ENCODE data around the gene AHRR. TPM values are rescaled to one million over a fixed set of nuclear protein-coding genes. Genes with fewer than 3 reads are reported as not detected.

The AHRR gene
- total RNA-seq, 1 experiment from 2014 or later = 3.2 TPM

DNA sequence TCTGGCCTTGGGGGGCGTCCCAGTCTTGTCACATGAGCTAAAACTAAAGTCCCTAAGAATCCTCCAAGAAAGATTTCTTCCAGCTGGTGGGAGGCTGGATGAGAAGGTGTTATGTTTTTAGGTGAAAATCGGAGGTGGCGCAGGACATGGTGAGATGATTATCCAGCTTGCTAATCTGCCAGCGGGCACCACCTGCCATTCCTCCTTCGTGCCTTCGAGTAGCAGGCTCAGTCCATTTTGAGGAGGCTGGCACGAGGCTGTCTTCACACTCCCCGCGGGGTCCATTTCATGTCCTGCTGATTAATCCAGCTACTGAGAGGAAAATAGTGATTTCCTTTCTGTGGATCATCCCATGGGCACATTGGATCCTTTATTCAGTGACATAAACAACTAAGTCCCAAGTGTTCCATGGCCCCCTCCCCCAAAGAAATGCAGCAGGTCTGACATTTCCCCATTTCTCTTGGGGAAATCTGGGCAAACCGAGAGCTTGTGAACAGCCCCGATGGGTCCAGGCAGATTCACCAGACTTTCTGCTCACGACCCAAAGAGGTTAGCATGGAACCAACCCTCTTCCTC lies 83.2 kb downstream of the AHRR start:
- no peak for DNase-seq (ENCODE audit: unreplicated experiment)
- H3K27me3 Mint-ChIP-seq (ENCODE audit: insufficient read depth, unreplicated experiment) = no peaks in the 10 kb centered on the region
- H3K4me3 Mint-ChIP-seq (ENCODE audit: unreplicated experiment) = no peak overlapping the region
- no TSS peak for BruUV-seq (replicated peaks)
- TF ChIP-seq, protein P1, sequence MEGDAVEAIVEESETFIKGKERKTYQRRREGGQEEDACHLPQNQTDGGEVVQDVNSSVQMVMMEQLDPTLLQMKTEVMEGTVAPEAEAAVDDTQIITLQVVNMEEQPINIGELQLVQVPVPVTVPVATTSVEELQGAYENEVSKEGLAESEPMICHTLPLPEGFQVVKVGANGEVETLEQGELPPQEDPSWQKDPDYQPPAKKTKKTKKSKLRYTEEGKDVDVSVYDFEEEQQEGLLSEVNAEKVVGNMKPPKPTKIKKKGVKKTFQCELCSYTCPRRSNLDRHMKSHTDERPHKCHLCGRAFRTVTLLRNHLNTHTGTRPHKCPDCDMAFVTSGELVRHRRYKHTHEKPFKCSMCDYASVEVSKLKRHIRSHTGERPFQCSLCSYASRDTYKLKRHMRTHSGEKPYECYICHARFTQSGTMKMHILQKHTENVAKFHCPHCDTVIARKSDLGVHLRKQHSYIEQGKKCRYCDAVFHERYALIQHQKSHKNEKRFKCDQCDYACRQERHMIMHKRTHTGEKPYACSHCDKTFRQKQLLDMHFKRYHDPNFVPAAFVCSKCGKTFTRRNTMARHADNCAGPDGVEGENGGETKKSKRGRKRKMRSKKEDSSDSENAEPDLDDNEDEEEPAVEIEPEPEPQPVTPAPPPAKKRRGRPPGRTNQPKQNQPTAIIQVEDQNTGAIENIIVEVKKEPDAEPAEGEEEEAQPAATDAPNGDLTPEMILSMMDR (IDR thresholded peaks at IDR 0.05; ENCODE audit: unreplicated experiment) = no peak
- no peaks in the 10 kb centered on the region for H3K9me3 Mint-ChIP-seq (ENCODE audit: unreplicated experiment)
- POLR2A ChIA-PET = interaction anchor here (0.7 kb wide), 1 partner anchor 187 kb away, joined by 5 read pairs; the partner anchor contains the start of genes CCDC127 and SDHA
- H3K36me3 Mint-ChIP-seq (ENCODE audit: insufficient read depth, unreplicated experiment) = no peaks in the 10 kb centered on the region
- no peak overlapping the region for H3K27ac Mint-ChIP-seq (ENCODE audit: low read depth, unreplicated experiment)
- H3K4me1 Mint-ChIP-seq (ENCODE audit: insufficient read depth, unreplicated experiment) = peaks cover 16% of the 10 kb centered on the region
- intact Hi-C loops (cut with micrococcal nuclease) = no loop called here
- CTCF ChIA-PET = interaction anchor here (1.0 to 2.4 kb wide), 2 partner anchors 70 to 89 kb away, joined by 4 to 7 read pairs; no protein-coding TSS in a partner anchor

DNA sequence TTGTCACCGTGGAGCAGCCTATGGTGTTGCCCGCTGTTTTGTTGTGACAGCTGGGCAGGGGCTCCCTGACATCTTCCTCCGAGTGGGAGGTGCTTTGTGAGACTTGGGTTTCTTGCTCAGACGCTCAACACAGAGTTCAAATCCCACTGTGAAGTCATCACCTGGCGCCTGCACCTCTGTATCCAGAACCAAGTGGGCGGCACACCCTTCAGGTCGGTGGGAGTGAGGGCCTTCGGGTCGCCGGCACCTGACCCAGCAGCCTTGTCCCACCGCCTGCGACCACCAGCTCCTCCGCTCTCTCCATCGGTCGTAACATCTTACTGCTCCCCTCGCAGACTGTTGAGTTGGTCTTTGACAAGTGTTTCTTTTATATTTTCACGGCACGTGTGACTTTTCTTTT lies 83.9 kb downstream of the AHRR start:
- H3K27ac Mint-ChIP-seq (ENCODE audit: low read depth, unreplicated experiment) = no peak overlapping the region
- no peaks in the 10 kb centered on the region for H3K36me3 Mint-ChIP-seq (ENCODE audit: insufficient read depth, unreplicated experiment)
- H3K4me1 Mint-ChIP-seq (ENCODE audit: insufficient read depth, unreplicated experiment) = peaks cover 16% of the 10 kb centered on the region
- CTCF ChIA-PET = interaction anchor here (1.0 to 2.4 kb wide), 2 partner anchors 71 to 89 kb away, joined by 4 to 7 read pairs; no protein-coding TSS in a partner anchor
- H3K27me3 Mint-ChIP-seq (ENCODE audit: insufficient read depth, unreplicated experiment) = no peaks in the 10 kb centered on the region
- BruUV-seq (replicated peaks) = no TSS peak
- intact Hi-C loops (cut with micrococcal nuclease) = no loop called here
- H3K4me3 Mint-ChIP-seq (ENCODE audit: unreplicated experiment) = no peak overlapping the region
- TF ChIP-seq, protein P1 (IDR thresholded peaks at IDR 0.05; ENCODE audit: unreplicated experiment) = no peak
- no peak for DNase-seq (ENCODE audit: unreplicated experiment)
- POLR2A ChIA-PET = interaction anchor here (0.7 kb wide), 1 partner anchor 187 kb away, joined by 5 read pairs; the partner anchor contains the start of genes CCDC127 and SDHA
- no peaks in the 10 kb centered on the region for H3K9me3 Mint-ChIP-seq (ENCODE audit: unreplicated experiment)

DNA sequence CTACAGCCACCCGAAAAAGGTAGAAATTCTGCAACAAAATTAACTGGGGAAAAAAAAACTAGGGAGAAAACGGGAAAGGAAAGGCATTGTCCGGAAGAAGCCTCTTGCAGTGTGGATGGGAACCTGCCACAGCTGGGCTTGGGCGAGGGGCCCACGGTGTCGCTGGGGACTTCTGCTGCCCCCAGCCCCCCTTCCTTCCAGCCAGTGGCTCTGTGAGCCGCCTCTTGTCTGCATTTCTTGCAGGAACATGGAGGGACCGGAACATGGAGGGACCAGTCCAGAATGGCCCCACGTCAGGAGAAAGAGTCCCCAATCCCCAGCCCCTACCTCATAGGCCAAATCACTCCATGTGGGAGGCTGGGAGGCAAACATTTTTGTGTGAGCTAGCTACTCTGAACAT lies 84.5 kb downstream of the AHRR start:
- no TSS peak for BruUV-seq (replicated peaks)
- H3K27me3 Mint-ChIP-seq (ENCODE audit: insufficient read depth, unreplicated experiment) = no peaks in the 10 kb centered on the region
- POLR2A ChIA-PET = interaction anchor here (1.8 kb wide), 1 partner anchor 20 kb away, joined by 26 read pairs; no protein-coding TSS in a partner anchor
- TF ChIP-seq, protein P1 (IDR thresholded peaks at IDR 0.05; ENCODE audit: unreplicated experiment) = no peak
- no peaks in the 10 kb centered on the region for H3K9me3 Mint-ChIP-seq (ENCODE audit: unreplicated experiment)
- H3K4me1 Mint-ChIP-seq (ENCODE audit: insufficient read depth, unreplicated experiment) = peaks cover 19% of the 10 kb centered on the region
- CTCF ChIA-PET = interaction anchor here (0.6 to 2.4 kb wide), 5 partner anchors 8 to 90 kb away, joined by 3 to 7 read pairs (median 4); no protein-coding TSS in a partner anchor
- no peak for DNase-seq (ENCODE audit: unreplicated experiment)
- intact Hi-C loops (cut with micrococcal nuclease) = no loop called here
- H3K36me3 Mint-ChIP-seq (ENCODE audit: insufficient read depth, unreplicated experiment) = no peaks in the 10 kb centered on the region
- no peak overlapping the region for H3K27ac Mint-ChIP-seq (ENCODE audit: low read depth, unreplicated experiment)
- H3K4me3 Mint-ChIP-seq (ENCODE audit: unreplicated experiment) = no peak overlapping the region

DNA sequence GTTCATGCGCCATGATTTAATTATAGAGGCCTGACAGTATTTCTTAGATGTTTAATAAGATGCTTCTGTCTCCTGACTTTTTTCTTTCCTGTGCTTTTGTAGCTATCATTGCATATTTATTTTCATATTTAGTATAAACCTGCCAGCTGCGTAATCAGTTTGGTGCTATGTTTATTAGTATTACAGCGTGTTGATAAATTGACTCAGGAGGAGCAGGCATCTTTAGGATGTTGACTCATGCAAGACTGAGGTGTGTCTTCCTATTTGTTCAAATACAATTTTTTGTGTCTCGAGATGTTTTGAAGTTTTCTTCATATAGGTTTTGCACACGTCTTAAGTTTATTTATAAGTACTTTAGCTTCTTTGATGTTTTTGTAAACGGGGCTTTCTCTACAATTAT lies 85.5 kb downstream of the AHRR start:
- POLR2A ChIA-PET = interaction anchor here (0.7 to 1.8 kb wide), 9 partner anchors 8 to 136 kb away, joined by 3 to 26 read pairs (median 4); partner anchors contain the start of genes EXOC3 and PDCD6
- DNase-seq (ENCODE audit: unreplicated experiment) = peak; percentile 51
- TF ChIP-seq, protein P1 (IDR thresholded peaks at IDR 0.05; ENCODE audit: unreplicated experiment) = no peak
- H3K4me3 Mint-ChIP-seq (ENCODE audit: unreplicated experiment) = peak overlapping the region; percentile 62
- H3K27me3 Mint-ChIP-seq (ENCODE audit: insufficient read depth, unreplicated experiment) = no peaks in the 10 kb centered on the region
- no peaks in the 10 kb centered on the region for H3K36me3 Mint-ChIP-seq (ENCODE audit: insufficient read depth, unreplicated experiment)
- peak overlapping the region; percentile 94 for H3K27ac Mint-ChIP-seq (ENCODE audit: low read depth, unreplicated experiment)
- intact Hi-C loops (cut with micrococcal nuclease) = no loop called here
- no peaks in the 10 kb centered on the region for H3K9me3 Mint-ChIP-seq (ENCODE audit: unreplicated experiment)
- BruUV-seq (replicated peaks) = no TSS peak
- H3K4me1 Mint-ChIP-seq (ENCODE audit: insufficient read depth, unreplicated experiment) = peaks cover 22% of the 10 kb centered on the region
- CTCF ChIA-PET = interaction anchor here (0.6 to 2.4 kb wide), 4 partner anchors 10 to 91 kb away, joined by 3 to 7 read pairs (median 4); no protein-coding TSS in a partner anchor
